Activated naive CD4-positive, alpha-beta T cell treated with Interleukin-2 at 50 U/mL for 16 hours (primary cell): Measurements from ENCODE around the gene SUCLG2.

ENCODE experiments used
- DNase-seq: peaks from one replicate; pipeline ENCODE4 v3.0.0-alpha.2; 2020

SUCLG2 gene

GRCh38 chr3:67377299-67377698, 277.1 kb downstream of the SUCLG2 start:
- no peak for DNase-seq

GRCh38 chr3:67376416-67376815, 278.0 kb downstream of the SUCLG2 start:
- DNase-seq = no peak

GRCh38 chr3:67375976-67376375, 278.4 kb downstream of the SUCLG2 start:
- no peak for DNase-seq

DNA sequence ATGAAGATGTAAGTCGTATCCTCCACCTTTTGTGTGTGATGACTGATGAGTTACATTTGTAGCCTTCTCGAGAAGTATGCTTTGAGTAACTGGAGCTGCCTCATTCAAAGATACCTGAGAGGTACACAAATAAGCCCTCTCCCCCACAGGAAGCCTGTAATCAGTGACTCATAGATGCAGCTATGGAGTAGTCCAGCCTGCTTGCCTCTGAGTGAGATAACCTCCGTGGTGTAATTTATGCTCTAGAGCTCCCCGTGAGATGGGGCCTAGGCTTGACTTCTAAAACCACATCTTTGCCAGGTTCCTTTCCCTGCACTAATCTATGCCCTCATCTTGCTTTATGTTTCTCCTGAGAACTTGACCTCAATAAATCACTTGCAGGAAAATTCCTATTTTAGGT, 291.7 kb downstream of the SUCLG2 start:
- no peak for DNase-seq

GRCh38 chr3:67361770-67362169, 292.6 kb downstream of the SUCLG2 start:
- no peak for DNase-seq

- DNase-seq = no peak
Observed at GRCh38 chr3:67361323-67361722, 293.1 kb downstream of the SUCLG2 start.

GRCh38 chr3:67357610-67358458, 296.6 kb downstream of the SUCLG2 start:
- no peak for DNase-seq

- DNase-seq = peak; percentile 40
Observed at GRCh38 chr3:67349551-67350174, 304.7 kb downstream of the SUCLG2 start.

DNA sequence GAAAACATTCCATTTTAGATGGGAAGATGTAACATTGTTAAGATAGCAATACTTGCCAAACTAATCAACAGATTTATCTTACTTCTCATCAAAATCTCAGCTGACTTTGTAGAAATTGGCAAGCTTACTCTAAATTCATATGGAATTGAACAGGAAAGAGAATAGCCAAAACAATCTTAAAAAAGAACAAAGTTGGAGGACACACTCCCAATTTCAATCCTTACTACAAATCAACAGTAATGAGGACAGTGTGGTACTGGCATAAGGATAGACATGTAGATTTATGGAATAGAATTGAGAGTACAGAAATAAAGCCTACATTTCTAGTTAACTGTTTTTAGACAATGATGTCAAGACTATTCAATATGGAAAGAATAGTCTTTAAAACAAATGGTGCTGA, 308.3 kb downstream of the SUCLG2 start:
- no peak for DNase-seq

DNA sequence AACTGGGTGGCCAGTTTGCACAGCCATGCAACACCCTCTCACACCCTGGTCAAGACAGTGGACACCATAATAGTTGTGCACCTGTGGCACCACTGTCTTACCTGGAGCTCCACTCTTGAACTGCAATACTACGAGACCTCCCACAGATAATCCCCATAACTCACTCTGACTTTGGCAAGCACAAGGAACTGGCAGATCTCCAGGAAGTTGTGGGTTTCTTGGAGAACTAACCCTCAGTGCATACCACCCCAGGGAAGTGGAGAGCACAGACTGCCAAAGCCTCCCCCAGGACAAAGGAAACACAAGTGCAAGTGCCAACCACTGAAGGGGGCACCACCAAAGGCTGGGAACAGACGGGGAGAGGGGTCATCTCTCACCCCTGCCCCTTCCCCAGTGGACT, 318.6 kb downstream of the SUCLG2 start:
- DNase-seq = no peak

GRCh38 chr3:67334588-67334987, 319.8 kb downstream of the SUCLG2 start:
- no peak for DNase-seq

DNA sequence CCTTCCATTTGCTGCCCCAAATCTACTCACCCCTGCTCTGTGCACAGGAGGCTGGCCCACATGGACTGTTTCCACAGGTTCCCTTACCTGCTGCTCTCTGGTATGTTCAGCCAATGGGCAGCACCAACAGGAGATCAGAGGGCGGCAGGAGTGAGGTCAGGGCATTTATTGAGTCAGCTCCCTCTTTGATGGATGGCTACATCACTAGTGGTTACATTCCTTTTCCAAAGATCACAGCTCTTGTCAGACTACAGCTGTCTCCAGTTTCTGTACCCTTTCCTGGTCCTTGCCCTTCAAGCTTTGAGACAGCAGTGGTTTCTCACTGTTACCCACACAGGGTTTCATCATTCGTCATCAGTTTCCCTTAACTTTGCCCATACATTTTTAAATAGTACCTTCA, 325.1 kb downstream of the SUCLG2 start:
- DNase-seq = no peak

DNA sequence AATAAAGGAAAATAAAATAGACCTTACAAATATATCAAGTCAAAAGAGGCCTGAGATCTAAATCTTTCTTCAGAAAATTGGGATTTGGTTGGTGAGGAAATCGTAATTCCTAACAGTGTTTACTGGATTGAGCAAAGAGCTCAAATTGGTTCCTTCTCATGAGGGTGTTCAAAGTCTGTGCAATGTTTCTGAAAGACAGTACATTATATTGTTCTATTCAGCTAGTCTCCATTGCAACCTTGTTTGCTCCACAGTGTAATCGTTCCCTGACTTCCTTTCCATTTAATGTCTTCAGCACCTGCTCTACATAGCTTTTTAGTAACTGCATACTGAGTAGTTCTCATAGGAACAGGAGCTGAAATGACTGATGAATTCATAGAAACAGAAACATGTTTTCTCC, 326.8 kb downstream of the SUCLG2 start:
- DNase-seq = no peak

DNA sequence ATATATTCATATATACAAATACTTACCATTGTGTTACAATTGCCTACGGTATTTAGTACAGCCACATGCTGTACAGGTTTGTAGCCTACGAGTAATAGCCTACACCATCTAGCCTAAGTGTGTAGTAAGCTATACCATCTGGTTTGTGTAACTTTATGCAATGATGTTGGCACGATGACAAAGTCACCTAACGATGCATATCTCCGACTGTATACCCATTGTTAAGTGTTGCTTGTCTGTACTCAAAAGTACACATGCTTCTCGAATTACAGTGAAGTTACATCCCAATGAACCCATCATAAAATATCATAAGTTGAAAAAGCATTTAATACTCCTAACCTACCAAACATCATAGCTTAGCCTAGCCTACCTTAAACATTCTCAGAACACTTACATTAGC, 329.2 kb downstream of the SUCLG2 start:
- no peak for DNase-seq
